Iris pigment epithelial cell (primary cell): ENCODE measurements around the gene SDHAF2.
"Not testable (repeated sequence)": the region's sequence is repeated elsewhere in the genome, so short reads cannot be mapped to it uniquely, and the experiment has no call there.

Experiments used
- DNase-seq: peaks from one replicate; pipeline ENCODE4 v3.0.0-alpha.2; 2011; ENCODE audit warnings: low read depth

Gene SDHAF2

DNA sequence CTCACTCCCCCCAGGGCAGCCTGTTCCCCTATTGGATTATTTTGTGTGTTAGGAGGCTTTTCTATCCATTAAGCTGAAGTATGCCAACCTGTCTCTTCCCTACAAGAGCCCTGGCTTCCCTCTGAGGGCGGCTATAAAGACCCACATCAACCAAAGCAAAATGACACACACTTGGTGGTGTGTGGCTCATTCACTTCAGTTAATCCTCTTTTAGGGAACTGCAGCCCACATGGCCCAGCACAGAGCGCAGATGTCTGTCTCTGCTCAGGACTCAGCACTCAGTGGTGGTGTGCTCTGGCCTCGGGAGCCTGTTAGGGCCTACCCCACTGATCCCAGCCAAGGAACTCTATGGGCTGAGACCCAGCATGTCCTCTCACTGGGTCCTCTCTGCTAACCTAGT, 46.4 kb downstream of the SDHAF2 start:
- DNase-seq: no peak

DNA sequence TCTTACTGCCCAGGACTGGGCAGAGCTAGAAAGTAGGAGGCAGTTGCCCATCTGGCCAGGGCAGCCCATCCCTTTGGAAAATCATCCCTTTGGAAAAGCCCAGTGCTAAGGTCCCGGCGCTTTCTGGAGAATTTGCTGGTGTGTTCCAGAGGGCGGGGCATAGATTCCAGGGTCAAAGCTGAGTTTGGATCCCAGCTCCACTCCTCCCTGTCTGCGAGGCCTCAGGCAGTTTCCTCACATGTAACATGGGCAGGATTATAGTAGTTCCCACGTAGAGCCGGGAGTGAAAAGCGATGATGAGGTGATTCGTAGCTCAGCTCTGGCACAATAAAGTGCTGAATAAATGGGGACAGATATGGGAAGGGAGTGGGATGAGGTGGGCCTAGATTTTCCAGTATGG, 47.2 kb downstream of the SDHAF2 start:
- no peak for DNase-seq

DNA sequence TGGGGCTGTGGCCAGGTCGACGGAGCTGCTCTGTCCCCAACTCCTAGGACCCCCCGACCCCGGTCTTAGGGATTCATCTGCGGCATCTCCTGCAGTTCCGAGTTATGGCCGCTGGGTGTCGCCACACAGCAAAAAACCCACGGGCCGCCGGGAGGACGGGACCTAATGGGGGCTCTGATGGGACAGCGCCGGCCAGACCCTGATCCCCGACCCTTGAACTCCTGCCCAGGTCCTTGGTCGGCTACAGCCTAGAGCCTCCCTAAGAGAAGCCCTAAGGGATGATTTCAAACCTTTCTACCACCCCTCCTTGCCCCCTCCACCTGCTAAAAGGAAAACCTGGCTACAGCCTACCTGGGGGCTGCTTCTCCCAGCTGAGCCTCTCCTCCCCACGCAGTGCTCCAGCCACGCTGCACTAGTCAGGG, 47.8 kb downstream of the SDHAF2 start:
- DNase-seq: no peak

DNA sequence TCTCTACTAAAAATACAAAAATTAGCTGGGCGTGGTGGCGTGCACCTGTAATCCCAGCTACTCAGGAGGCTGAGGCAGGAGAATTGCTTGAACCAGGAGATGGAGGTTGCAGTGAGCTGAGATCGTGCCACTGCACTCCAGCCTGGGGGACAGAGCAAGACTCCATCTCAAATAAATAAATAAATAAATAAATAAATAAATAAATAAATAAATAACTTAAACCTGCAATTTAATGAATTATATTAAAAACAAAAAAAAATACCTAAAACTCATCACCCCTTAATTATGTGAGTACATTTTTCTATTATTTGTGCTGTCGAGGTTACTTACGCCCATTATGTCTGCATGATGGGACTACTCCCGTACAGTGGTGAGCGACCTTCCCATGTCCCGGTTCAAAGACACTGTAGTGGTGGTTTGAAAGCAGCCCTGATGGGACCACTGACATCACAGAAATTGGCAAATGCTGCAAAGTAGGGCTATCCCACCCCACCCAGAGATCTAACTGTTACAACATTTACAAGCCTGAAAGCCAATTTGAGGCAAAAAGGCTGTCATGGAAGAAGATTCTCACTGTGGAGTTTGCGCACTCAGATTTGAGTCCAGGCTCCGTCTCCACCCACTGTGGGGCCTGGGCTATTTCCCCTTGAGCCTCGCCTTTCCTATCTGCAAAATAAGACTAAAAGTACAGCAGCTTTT, 49.6 kb downstream of the SDHAF2 start:
- DNase-seq: not testable (repeated sequence)

DNA sequence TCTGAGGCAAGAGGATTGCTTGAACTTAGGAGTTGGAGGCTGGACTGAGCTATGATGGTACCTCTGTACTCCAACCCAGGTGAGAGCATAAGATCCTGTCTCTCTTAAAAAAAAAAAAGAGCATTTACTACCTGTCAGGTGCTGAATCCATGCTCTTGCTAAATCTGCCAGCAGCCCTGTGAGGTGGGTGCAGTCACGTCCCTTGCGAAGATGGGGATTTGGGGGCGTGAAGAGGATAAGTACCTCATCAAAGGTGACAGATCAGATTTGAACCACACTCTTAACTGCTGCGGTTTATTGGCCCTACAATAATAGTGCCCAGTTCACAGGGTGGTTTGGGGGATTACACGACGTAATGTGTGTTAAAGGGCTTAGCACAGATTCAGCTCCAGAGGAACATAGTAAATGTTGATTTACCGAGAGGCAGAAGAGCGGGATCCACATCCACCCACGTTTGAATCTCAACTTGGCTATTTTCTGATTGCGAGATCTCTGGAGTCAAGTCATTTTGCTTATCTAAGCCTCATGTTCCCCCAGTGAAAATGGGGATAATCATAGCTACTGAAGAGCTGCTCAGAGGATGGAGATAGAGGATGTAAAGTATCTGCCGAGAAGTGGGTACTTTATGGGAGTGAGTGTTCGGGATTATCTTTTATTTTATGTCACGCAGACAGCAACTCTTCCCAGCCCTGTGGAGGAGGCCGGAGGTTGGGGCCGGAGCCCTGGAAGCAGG, 50.5 kb downstream of the SDHAF2 start:
- no peak for DNase-seq

DNA sequence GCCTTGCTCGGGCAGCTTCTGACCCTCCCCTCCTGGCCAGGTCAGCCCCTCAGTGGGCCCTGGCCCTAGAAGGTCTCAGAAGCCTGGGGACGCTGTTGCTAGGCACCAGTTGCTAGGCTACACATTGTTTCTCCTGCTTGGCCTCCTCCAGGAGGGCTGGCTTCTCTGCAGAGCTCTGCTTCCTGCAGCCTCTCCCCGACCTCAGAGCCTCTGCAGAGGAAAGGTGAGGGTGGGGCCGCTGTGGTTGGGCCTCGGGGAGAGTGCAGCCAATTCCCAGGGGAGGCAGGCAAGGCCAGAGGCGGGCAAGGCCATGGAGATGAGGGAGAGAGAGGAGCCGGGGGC, 51.0 kb downstream of the SDHAF2 start:
- peak; percentile 19 for DNase-seq

DNA sequence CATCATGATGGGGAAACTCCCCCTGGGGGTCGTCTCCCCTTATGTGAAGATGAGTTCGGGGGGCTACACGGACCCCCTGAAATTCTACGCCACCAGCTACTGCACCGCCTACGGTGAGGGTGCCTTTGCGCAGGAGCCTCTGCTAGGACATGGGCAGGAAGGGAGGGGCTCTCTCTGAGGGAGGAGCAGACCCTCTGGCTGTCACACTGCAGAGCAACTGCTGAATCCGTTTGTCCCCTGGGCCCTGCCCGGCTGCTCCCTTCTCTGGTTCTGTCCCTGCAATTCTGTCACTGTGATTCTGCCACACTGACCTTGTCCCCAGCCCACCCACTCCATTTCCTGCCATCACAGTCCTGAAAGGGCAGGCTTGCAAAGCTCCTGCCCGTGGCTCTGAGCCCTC, 51.9 kb downstream of the SDHAF2 start:
- no peak for DNase-seq

DNA sequence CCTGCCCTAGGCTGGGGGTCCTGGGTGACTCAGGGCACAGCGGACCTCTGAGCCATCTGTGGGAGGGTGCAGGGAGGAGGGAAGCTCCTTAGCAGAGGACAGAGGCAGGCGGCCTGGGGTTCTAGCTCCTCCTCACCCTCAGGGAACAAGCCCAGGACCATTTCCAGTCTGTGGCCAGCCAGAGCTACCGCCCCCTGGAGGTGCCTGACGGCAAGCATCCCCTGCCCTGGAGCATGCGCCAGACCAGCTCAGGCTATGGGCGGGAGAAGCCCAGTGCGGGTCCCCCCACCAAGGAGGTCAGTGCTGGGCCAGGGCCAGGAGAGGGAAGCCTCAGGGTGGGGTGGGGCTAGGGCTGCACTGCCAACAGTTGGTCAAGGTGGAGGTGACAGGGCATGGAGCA, 52.6 kb downstream of the SDHAF2 start:
- DNase-seq: peak; percentile 16

DNA sequence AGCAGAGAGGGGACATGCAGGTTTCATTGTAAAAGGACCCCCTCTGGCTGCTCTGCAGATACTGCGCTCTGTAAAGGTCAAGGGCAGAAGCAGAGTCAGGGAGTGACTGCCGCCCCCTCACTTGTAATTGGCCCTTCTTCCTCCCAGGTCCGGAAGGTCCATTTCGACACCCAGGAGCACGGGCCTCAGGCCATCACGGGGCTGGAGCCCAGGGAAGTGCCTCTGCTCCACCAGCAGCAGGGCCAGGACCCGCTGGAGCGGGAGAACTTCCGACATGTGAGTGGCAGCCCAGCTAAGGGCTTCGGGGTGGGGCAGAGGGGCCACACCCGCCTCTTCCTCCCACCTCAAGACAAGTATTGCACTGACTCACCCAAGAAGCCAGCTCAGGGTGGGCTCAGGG, 54.6 kb downstream of the SDHAF2 start:
- DNase-seq: no peak

DNA sequence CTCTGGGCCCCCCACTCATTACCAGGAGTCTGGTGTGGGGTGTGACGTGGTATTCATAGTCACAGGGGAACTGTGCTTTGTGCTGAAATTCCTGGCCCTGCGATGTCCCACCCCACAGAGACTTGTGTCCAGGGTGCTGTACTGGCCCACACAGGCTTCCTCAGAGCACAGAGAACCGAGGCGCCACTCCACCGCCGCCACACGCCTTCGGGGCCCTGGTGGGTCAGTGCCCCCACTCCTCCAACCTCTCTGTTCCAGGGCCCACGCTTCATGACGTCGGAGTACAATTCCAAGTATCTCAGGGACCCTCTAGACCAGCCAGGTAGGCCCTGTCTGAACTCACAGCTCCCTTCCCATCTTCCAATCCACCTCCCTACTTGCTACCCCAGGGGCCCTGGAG, 55.2 kb downstream of the SDHAF2 start:
- no peak for DNase-seq

DNA sequence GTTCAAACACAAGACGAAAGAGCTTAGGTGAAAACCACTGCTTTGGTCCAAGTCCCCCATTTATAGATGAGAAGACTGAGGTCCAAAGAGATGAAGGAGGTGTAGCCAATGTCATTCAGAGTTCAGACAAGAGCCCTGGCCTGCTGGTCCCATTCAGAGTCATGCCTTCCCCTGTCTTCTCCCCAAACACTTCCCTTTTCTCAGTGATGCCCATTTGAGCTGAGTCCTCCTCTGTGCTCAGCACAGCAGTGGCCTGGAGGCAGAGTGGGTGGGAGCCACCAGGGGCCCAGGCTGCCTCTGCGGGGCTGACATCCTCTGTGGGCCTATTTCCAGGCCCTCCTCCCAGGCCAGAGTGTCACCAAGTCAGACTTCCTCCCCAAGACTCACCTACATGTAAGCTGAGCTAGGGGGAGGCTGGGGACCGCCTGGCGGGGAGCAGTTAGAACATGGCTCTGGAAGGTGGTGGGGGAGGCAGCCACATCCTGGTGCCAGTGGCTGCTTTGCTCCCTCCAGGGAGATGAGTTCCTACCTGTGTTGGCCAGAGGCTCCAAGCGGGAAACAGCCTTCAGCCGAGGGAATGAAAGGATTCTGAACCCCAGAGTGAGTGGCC, 56.2 kb downstream of the SDHAF2 start:
- DNase-seq: no peak

DNA sequence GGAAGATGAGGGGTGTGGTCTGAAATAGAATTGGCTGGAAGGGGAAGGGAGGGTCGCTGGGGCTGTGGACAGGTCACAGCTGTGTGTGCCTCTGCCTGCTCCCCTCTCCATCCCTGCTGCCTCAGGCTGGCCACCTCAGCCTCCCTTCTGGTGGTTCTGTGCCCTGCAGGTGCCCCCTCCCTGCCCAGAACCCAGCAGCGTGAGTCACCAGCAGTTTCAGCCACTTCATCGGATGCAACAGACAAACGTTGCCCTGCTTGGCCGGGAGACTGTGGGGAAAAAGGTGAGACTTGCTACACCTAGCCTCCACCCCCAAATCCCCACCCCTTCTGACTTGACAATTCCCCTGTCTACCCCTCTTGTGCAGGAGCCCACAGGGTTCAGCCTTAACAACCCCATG, 56.9 kb downstream of the SDHAF2 start:
- DNase-seq: no peak

DNA sequence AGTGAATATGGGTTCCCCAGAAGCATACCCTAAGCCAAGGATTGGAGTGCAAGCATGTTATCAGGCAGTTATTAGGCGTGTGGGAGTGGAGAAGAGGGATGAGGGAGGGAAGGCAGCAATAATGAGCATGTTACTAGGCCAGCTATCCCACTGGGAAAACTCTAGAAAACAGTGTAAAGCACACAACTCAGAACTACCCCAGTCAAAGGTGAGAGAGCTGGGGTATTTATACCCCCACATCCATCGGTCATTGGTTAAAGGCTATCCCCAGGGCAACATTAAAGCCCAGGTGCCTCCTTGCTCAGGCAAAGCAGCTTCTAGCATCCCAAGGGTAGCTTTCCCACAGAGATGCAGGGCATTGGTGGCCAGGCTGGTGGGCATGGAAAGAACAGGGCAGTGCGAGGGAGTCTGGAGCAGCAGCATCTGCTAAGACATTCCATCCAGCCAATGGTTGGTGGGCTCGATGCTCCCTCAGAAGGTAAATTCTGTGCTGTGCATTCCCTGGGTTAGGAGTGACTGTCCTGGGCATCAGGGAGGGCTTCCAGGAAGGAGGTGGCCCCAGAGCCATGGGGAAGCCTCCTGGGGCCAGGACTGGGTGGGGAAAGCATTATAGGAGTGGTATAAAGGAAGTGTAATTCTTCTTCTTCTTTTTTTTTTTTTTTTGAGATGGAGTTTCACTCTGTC, 57.6 kb downstream of the SDHAF2 start:
- no peak for DNase-seq

DNA sequence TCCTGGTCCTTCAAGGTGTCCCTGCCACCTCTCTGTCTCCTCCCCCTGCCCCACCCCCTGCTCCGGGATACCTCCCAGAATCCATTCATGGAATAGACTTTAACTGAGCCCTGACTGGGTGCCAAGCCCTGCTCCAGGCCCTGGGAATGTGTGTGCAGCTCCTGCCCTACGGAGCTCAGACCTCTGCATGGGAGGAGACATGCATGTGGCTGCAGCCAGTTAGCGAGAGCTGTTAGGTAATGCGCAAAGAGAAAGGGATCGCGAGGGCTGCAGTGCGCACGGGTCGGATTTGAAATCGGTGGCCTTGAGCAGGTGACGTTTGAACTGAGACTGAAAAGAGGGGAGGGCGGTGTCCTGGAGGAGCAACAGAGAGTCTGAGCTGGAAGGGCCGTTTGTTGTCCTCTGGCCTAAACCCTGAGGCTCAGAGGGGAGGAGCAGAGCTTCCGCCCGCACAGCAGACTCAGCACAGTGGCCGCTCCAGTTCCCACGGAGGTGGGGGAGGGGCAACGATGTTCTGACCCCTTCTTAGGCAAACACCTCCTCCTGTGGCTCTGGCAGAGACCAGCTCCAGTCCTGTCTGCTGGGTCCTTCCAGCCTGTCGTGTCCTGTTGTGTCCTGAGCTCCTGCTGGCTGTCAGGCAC, 58.8 kb downstream of the SDHAF2 start:
- peak; percentile 51 for DNase-seq

DNA sequence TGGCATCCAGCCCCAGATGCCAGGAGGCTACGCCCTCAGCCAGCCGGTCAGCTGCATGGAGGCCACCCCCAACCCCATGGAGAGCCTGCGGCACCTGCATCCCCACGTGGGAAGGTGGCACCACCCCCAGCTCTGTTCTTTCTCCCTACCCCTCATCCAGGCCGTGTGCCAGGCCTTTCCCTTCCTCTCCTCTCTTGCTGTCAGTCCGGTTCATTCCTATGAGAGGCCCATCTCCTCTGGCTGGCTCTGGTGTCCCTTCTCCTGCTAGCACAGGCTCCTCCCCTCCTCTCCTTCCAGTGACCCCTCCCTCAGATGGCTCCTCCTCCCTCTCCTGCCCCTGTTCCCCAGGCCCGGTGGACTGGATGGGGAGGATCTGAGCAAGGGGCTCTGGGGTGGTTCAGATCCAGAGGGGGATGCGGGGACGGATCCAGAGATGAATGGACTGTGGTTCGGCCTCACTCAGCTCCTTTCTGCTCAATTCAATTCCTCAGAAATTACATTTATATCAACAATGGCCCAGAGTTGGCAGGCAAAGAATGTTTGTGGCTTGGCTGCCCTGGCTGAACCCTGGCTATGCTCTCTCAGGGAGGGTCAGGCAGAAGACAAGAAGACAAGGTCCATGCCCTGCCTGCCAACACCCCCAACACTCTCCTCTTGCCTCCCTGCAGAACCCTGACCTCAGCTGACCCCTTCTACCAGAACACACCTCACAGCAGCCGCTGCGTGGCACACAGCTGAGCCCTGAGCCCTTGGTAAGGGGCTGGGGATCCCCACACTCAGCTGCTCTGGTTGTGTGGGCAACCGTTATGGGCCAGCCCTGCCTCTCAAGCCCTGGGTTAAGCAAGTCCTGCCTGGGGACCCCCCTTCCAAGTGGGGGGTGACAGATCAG, 60.2 kb downstream of the SDHAF2 start:
- DNase-seq: peak; percentile 18

DNA sequence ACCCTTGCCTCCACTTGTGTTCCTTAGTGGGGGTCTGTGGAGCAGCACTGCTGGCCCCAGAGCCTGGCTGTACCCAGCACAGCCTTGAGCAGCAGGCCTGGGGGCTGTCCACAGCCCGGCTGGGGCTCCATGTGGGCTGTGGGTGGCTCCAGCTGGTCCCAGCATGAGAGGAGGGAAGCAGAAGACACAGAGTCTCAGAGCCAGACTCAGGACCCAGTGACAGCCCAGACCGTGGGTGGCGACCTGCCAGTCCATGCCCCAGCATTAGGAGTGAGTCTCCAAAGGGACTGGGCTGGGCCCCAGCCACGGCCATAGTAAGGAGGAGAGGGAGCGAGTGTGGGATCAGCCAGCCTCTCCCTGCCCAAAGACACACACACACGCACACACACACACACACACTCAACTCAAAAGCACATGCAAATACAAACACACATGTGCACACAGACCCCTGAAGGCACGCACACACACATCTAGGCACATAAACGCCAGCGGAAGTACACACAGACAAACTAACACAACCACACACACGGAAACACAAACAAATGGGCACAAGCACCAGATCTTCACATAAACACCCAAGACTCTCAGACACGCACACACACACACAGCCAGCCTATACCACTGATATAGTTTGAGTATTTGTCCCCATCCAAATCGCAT, 61.9 kb downstream of the SDHAF2 start:
- DNase-seq: no peak

DNA sequence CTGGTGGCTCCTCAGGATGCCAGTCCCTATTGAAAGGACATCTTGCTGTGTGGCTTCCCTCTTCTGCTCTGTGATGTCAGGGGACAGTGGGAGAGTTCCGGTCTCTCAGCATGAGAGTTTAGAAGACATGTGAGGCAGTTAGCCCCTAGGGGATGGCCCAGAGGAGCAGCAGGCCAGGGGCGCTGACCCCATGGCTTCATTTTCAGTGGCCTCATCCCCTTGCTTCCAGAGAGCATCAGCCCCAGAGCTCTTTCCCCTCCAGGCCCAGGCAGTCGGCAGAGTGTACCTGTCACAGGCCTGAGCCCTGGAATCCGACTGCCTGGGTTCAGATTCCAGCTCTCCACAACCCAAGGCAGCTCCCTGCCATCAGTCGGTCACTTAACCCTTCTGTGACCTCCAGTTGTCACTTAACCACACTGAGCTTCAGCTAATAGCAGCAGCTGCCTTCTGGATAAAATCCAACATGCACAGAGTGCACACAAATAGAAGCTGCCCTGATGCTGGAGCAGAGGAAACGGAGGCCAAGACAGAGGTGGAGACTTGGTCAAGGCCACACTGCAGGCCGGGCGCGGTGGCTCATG, 64.5 kb downstream of the SDHAF2 start:
- no peak for DNase-seq

DNA sequence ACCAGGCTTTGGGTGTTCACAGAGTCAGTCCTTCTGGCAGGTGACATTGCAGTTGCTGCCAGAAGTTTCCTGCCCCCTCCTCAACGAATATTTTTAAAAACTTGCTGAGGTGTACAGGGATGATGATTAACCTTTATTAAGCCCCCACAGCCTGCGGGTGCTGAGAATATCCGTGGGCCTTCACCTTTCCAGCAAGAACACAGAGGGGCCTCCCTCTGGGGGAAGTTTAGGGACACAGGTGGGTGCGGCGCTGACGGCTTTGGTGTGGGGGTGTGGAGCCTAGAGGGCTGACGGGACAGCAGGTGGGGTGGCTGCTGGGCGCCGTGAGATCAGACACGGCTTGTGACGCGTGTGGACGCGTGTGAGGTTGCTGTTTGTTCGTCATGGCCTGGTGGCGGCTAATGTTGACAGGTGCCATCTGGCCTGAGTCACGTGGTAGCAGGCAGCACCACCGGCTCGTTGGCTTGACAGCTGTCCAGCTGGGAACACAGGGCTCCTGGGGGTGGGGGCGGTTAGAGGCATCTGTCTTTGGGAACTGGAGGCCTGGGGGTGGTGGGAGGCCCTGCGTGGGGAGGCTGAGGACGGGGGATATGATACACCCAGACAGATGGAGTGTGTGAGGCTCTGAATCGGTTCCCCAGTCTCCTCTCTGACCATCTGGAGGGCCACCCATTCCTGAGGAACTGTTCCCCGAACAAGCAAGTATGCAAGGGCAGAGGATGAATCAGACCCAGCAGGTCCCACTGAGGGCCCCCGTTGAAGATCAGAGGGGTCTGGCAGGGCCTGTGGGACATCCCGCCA, 66.1 kb downstream of the SDHAF2 start:
- DNase-seq: no peak
